GM18507 (cell line): ENCODE results near the gene GFRAL.
"Not testable (repeated sequence)": the region's sequence is repeated elsewhere in the genome, so short reads cannot be mapped to it uniquely, and the experiment has no call there.

Source experiments
- DNase-seq: peaks from one replicate; pipeline ENCODE4 v3.0.0; 2011; ENCODE audit warnings: low read depth; ENCODE audit not compliant: insufficient read length; ENCODE audit errors: extremely low spot score
- FAIRE-seq: peaks from 2 replicates; lab custom pipeline; 2011; peaks lifted over from hg19 to GRCh38; lab: Jason Lieb, UNC

The GFRAL gene, protein sequence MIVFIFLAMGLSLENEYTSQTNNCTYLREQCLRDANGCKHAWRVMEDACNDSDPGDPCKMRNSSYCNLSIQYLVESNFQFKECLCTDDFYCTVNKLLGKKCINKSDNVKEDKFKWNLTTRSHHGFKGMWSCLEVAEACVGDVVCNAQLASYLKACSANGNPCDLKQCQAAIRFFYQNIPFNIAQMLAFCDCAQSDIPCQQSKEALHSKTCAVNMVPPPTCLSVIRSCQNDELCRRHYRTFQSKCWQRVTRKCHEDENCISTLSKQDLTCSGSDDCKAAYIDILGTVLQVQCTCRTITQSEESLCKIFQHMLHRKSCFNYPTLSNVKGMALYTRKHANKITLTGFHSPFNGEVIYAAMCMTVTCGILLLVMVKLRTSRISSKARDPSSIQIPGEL

DNA sequence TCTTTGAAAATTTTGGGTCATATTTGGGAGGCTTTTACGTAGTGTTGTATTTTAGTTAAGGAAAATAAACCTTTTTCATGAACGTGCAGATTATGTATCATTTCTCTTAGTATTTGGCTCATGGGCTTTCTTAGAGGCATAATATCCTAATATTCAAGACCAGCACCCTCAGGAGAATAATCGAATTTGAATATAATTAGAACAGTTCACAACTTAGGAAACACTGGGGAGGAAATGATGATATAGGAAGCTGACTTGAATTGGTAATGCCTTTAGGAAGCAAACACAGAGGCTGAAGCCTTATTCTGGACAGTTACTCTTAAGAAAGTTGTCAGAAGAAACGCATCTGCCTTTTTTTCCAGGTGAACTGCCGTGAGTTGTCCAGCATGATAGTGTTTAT is at the start of gene GFRAL:
Gene GFRAL (plus strand): TSS at position 301 of the 400 bp plus-strand sequence. CDS start 86 bp downstream, at position 387.
- DNase-seq = no peak
- FAIRE-seq = no peak

DNA sequence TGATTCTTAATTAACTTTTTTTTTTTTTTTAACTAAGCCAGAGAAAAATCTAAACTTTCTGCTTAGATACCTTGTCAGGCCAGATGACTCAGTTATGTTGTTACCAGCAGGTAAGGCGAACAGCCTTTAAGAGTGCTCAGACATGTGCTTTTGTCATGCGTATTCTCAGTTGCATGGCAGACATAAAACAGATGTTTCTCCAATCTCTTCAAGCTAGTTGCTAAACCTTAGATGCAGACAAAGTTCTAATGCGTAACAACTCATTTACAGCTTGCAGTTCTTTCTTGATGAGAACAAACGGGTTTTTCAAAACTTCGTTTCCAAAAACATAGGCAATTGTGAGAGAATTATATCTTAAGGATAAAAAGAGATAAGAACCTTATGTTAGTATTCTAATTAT is 49.6 kb upstream of the GFRAL start:
- DNase-seq (no peak), FAIRE-seq (no peak)

DNA sequence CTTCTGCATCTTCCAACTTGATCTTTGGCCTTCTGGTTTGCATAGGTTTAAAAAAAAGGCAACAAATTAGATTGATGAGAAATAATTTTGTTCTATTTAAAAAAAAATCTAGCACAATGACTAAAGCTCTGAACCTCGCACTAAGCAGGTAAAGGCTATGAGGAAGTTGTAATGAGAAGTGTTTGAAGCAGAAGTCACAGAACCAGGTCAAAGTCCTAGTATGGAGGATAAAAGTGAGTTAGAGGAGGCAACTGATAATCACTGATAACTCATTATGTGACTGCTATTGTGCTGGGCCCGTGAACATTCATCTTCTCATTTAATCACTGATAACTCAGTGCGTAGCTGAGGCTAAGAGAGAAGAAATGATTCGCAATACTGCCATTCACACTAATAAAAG is 46.1 kb upstream of the GFRAL start:
- no peak for FAIRE-seq
- no peak for DNase-seq

GRCh38 chr6:55282115-55282514 is 45.2 kb upstream of the GFRAL start:
- no peak for DNase-seq

GRCh38 chr6:55286824-55287223 is 40.4 kb upstream of the GFRAL start:
- DNase-seq (no peak), FAIRE-seq (no peak)

More at GRCh38 chr6:55282115-55282514, 45.2 kb upstream of the GFRAL start:
- FAIRE-seq = no peak

GRCh38 chr6:55290736-55291135 is 36.5 kb upstream of the GFRAL start:
- DNase-seq (no peak), FAIRE-seq (no peak)

GRCh38 chr6:55293116-55293515 is 34.2 kb upstream of the GFRAL start:
- no peak for DNase-seq
- no peak for FAIRE-seq

DNA sequence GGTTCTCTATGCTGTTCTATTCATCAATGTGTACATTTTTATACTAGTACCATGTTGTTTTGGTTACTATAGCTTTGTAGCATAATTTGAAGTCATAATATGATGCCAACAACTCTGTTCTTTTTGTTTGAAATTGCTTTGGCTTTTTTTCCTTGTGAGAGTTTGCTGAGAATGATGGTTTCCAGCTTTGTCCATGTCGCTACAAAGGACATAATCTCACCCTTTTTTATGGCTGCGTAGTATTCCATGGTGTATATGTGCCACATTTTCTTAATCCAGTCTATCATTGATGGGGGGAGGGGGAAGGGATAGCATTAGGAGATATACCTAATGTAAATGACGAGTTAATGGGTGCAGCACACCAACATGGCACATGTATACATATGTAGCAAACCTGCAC is 30.1 kb upstream of the GFRAL start:
- DNase-seq, FAIRE-seq: not testable (repeated sequence)

- DNase-seq (no peak), FAIRE-seq (no peak)
These were observed 27.8 kb upstream of the GFRAL start for GRCh38 chr6:55299286-55299985.

DNA sequence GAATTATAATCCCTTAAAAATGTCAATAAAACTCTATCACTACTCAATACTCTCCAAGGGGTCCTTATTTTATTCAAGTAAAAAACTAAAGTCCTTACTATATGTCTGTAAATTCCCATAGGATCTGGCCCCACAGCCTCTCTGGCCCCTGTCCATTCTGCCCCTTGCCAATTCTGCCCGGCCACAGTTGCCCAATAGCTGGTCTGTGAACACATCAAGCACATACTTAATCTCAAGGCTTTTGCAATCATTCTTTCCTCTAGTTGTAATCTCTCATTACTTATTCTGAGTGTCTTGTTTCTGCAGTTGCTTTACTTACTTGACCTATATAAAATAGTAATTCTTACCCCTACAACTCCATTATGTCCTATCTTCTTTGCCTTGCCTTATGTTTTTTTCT is 22.5 kb upstream of the GFRAL start:
- FAIRE-seq = no peak
- no peak for DNase-seq

GRCh38 chr6:55319961-55320695 is 7.1 kb upstream of the GFRAL start:
- DNase-seq = no peak
- FAIRE-seq = no peak

DNA sequence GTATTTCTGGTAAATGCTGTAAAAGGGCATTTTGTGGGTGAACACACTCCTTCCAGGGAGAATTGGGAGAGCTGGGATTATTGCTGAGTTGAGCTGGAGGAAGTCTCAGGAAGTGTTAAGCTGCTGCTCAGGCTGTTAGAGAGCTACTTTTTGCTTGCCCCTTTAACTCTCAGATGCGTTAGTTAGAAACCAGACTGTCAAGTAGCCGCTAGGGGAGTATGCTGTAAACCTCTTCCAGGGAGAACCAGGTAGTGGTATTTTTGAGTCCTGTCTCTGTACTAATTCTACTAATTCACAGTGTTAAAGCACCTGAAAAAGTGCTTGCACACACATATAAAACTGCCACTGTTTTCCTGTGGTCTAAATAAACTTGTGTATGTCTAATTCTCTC is 6.6 kb upstream of the GFRAL start:
- DNase-seq = no peak
- FAIRE-seq = no peak

DNA sequence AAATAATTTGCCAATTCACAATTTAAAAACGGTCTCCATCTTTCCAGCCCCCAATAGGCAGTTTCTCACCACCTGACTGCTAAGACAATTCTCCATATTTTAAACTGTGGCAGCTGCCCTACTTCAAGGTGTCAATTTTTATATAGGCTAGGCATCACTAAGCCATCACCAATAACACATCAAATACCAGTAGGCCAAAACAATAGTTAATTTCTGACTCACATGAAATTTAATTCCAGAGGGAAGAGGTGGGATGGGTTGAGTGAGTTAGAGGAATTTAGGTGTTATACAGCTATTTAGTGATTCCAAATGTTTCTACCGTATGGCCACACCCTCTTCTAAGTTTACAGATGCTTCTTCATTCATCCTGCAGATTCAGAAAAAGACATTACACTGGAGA is 49.9 kb downstream of the GFRAL start:
- DNase-seq = no peak
- FAIRE-seq = no peak

GRCh38 chr6:55379471-55379870 is 52.2 kb downstream of the GFRAL start:
- no peak for DNase-seq
- no peak for FAIRE-seq

GRCh38 chr6:55379895-55380294 is 52.6 kb downstream of the GFRAL start:
- FAIRE-seq = no peak

DNA sequence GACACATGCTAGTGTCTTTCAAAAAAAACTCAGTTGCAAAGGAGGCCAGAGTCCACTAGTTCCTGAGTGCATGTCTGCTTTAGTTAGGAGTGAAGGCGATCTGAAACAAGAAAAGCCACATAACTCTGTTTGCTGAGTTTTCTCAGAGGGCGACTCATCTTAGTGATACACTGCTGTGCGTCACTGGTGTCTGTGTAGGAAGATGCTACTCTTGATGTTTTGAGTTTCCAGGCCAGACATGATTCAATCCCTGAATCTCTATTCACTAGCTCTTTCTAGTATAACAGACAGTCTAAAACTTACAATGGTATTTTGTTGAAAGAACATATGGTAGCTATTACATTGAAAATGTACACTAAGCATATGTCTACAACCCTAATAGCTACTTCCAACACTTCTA is 60.9 kb downstream of the GFRAL start:
- no peak for DNase-seq
- FAIRE-seq = no peak

More at GRCh38 chr6:55379895-55380294, 52.6 kb downstream of the GFRAL start:
- DNase-seq = no peak

DNA sequence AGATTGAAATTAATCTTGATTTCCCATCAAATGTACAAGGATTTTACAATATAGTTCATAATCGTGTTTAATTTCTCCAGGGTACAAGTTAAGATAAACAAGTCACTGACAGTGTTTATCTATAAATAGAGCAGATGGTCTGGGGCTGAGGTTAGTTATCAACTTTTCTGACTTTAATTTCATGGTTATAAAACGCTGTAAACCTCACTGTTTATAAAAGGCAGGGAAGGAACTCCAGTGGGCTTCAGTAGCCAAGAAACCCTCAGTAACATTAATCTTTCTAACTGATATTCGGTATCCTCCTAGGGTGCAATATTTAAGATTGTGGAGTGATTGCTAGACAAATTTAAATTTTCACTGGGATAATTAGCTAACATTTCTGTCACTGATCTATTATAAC is 68.6 kb downstream of the GFRAL start:
- DNase-seq = no peak

GRCh38 chr6:55397986-55398385 is 70.7 kb downstream of the GFRAL start:
- DNase-seq (no peak), FAIRE-seq (no peak)

More for the DNA sequence above, 68.6 kb downstream of the GFRAL start:
- no peak for FAIRE-seq

GRCh38 chr6:55399351-55399750 is 72.1 kb downstream of the GFRAL start:
- FAIRE-seq (no peak), DNase-seq (no peak)
